Fibroblast of lung (primary cell): ENCODE measurements around the gene CHRNA9. TPM values are rescaled to one million over a fixed set of nuclear protein-coding genes. Genes with fewer than 3 reads are reported as not detected.
A peak's percentile ranks its signal among the peaks of the same experiment; 100 is the strongest.

Source experiments
- DNase-seq, 2 donors: peaks; one replicate each; pipeline versions ENCODE4 v3.0.0 to v3.0.0-alpha.2; 2010; ENCODE audit warnings: low read depth in 2 of 2
- H2AFZ ChIP-seq: 2 replicates; pipeline ENCODE4 v1.5.1; 2012; ENCODE audit warnings: low read length, control low read depth, inconsistent platforms
- H3K27ac ChIP-seq: 2 replicates; pipeline ENCODE4 v1.5.1; 2011; ENCODE audit warnings: low read length, control low read depth; ENCODE audit not compliant: insufficient read depth
- H3K27me3 ChIP-seq: 2 replicates; pipeline ENCODE4 v1.5.1; 2011; ENCODE audit warnings: mild to moderate bottlenecking, low read length; ENCODE audit not compliant: control insufficient read depth, insufficient read depth
- H3K36me3 ChIP-seq: 2 replicates; pipeline ENCODE4 v1.5.1; 2011; ENCODE audit warnings: low read length; ENCODE audit not compliant: control insufficient read depth, insufficient read depth
- H3K4me1 ChIP-seq: 2 replicates; pipeline ENCODE4 v1.5.1; 2011; ENCODE audit warnings: low read length; ENCODE audit not compliant: control insufficient read depth, insufficient read depth; ENCODE audit errors: extremely low read depth
- H3K4me2 ChIP-seq: 2 replicates; pipeline ENCODE4 v1.5.1; 2011; ENCODE audit warnings: low read length, control low read depth; ENCODE audit not compliant: insufficient read depth; ENCODE audit errors: extremely low read depth
- H3K4me3 ChIP-seq, 4 experiments: fragments of 200-600 bp in 1 of 4; sonication (generic) in 1 of 4; replicated peaks in 1 of 4; 2 replicates each; pipeline ENCODE4 v1.5.1; 2011 to 2016; ENCODE audit warnings: low read length in 4 of 4, low read depth in 3 of 4, mild to moderate bottlenecking in 3 of 4, control low read depth in 2 of 4, inconsistent platforms in 1 of 4, mixed read lengths in 1 of 4; ENCODE audit not compliant: insufficient read depth in 1 of 4; ENCODE audit errors: control extremely low read depth in 1 of 4
- H3K79me2 ChIP-seq: 2 replicates; pipeline ENCODE4 v1.5.1; 2012; ENCODE audit warnings: mild to moderate bottlenecking, low read length, inconsistent platforms; ENCODE audit not compliant: control insufficient read depth, insufficient read depth
- H3K9ac ChIP-seq: 2 replicates; pipeline ENCODE4 v1.5.1; 2011; ENCODE audit warnings: mild to moderate bottlenecking, low read length, control low read depth; ENCODE audit not compliant: insufficient read depth
- H3K9me3 ChIP-seq: 2 replicates; pipeline ENCODE4 v1.5.1; 2012; ENCODE audit warnings: low read depth, low read length; ENCODE audit not compliant: control insufficient read depth, insufficient read depth
- H4K20me1 ChIP-seq: 2 replicates; pipeline ENCODE4 v1.5.1; 2011; ENCODE audit warnings: low read length; ENCODE audit not compliant: control insufficient read depth, insufficient read depth; ENCODE audit errors: extremely low read depth
- EZH2 ChIP-seq: IDR thresholded peaks from 2 replicates; pipeline ENCODE4 v1.5.1; 2012; ENCODE audit warnings: low read length, control low read depth, mild to moderate bottlenecking; ENCODE audit errors: missing control alignments
- polyA plus RNA-seq, 2 donors: library from polyadenylated mRNA; depleted of rRNA in 1 of 2; stranded (reverse) in 1 of 2; unstranded in 1 of 2; fragments of >200 nt; gene quantifications; 2 replicates each; pipeline ENCODE4 v1.2.1, GENCODE V29; 2011 to 2012; ENCODE audit warnings: missing spikeins in 1 of 2
- total RNA-seq: library from RNA; depleted of rRNA; stranded (reverse); fragments of >200 nt; gene quantifications from 2 replicates; pipeline ENCODE4 v1.2.1, GENCODE V29; 2014
- TF ChIP-seq, protein P1 (sequence below), 2 donors: IDR thresholded peaks in 1 of 2; conservative IDR thresholded peaks in 1 of 2; 1 replicate in 1 of 2; 2 replicates in 1 of 2; pipeline ENCODE4 v1.5.1; 2011 to 2012; ENCODE audit warnings: low read length in 2 of 2, control low read depth in 1 of 2, inconsistent platforms in 1 of 2, low read depth in 1 of 2, mild to moderate bottlenecking in 1 of 2

Gene CHRNA9
- total and polyA plus RNA-seq, 2 donors (not counting 1 experiment from before 2014, with no cell fraction given), result not detected

DNA sequence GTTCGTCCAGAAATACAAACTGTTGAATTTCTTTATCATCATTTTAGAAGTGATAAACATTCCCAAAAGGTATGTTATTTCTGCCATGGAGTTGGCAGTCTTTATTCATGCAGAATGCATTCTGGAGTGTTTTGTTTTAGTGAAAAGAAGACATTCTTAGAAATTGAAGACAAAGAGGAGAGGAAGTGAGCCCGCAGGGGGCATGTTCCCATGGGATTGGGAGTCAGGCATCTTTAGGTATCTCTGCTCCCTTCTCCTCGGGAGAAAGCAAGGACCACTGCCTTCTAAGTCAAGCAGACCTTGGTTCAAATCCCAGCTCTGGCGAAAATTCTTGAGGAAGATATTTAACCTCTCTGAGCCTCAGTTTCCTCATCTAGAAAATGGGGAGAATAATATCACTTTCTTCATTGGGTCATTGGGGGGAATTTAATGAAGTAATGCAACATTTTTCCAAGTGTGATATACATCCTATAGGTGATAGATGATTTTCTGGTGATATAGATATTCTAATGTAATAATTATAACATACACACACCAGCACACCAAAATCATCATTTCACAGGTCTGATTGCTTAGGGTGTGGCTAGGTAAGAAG is 26.5 kb upstream of the CHRNA9 start:
- no peaks in the 10 kb centered on the region for H3K4me1 ChIP-seq
- H3K4me2 ChIP-seq, result no peak overlapping the region
- TF ChIP-seq, protein P1, sequence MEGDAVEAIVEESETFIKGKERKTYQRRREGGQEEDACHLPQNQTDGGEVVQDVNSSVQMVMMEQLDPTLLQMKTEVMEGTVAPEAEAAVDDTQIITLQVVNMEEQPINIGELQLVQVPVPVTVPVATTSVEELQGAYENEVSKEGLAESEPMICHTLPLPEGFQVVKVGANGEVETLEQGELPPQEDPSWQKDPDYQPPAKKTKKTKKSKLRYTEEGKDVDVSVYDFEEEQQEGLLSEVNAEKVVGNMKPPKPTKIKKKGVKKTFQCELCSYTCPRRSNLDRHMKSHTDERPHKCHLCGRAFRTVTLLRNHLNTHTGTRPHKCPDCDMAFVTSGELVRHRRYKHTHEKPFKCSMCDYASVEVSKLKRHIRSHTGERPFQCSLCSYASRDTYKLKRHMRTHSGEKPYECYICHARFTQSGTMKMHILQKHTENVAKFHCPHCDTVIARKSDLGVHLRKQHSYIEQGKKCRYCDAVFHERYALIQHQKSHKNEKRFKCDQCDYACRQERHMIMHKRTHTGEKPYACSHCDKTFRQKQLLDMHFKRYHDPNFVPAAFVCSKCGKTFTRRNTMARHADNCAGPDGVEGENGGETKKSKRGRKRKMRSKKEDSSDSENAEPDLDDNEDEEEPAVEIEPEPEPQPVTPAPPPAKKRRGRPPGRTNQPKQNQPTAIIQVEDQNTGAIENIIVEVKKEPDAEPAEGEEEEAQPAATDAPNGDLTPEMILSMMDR (conservative IDR thresholded peaks at IDR 0.05 in 1 of 2, IDR thresholded peaks at IDR 0.05 in 1 of 2; ENCODE audit: low read depth in 1 of 2, low read length in 2 of 2), result no peak
- TF ChIP-seq EZH2, result no peak
- no peak overlapping the region for H3K4me3 ChIP-seq
- no peaks in the 10 kb centered on the region for H3K79me2 ChIP-seq
- H2AFZ ChIP-seq, result no peak overlapping the region
- no peak overlapping the region for H3K27ac ChIP-seq
- no peak overlapping the region for H3K9ac ChIP-seq
- no peak for DNase-seq
- no peaks in the 10 kb centered on the region for H4K20me1 ChIP-seq
- H3K27me3 ChIP-seq, result no peaks in the 10 kb centered on the region
- H3K36me3 ChIP-seq, result no peaks in the 10 kb centered on the region
- H3K9me3 ChIP-seq, result no peaks in the 10 kb centered on the region

DNA sequence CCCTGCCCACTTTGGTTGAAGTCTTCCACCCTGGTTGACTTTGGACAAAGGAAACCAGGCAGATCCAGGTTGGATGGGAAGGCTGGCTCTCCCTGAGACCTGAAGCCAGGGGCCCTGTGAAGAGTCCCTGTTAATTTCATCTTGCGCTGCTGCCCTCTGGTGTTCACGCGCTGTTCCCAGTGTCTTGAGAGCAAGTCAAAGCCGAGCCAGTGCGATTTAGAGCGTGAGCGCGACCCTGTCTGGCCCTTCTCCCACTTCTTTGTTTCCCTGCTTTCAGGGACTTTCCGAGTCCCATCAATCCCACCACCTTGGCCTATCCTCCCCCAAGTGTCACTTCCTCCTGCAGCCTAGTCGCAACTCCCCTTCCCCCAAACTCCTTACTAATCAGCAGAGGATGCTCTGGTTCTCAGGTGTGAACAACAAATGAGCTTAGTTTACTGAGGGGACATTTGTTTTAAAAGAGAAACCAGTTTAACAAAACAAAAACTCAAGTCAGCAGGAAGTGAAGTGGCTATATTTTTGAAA is 25.8 kb upstream of the CHRNA9 start:
- Histone ChIP-seq H3K9me3 (no peaks in the 10 kb centered on the region), H3K27me3 (no peaks in the 10 kb centered on the region), H3K9ac (no peak overlapping the region), H3K27ac (no peak overlapping the region), H3K4me3 (no peak overlapping the region), H3K4me2 (peak overlapping the region; percentile 83), H3K79me2 (no peaks in the 10 kb centered on the region), H4K20me1 (no peaks in the 10 kb centered on the region), H2AFZ (peak overlapping the region; percentile 82), H3K36me3 (no peaks in the 10 kb centered on the region), H3K4me1 (no peaks in the 10 kb centered on the region)
- DNase-seq, result peak; percentile 65 to 86
- no peak for TF ChIP-seq EZH2
- TF ChIP-seq, protein P1 (conservative IDR thresholded peaks at IDR 0.05 in 1 of 2, IDR thresholded peaks at IDR 0.05 in 1 of 2; ENCODE audit: low read depth in 1 of 2, low read length in 2 of 2), result peak; percentile 82 to 87

DNA sequence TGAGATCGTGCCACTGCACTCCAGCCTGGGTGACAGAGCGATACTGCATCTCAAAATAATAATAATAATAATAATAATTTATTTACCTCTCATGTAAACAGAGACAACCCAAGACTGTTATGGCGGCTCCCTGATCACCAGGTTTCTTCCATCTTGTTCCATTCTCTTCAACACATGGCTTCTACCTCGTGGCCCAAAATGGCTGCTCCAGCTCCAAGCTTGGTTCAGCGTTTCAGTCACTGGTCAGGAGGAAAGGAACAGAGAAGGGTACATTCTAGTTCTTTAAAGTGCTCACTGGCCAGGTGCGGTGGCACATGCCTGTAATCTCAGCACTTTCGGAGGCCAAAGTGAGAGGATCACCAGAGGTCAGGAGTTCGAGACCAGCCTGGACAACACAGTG is 24.9 kb upstream of the CHRNA9 start:
- Histone ChIP-seq H3K36me3 (no peaks in the 10 kb centered on the region), H4K20me1 (no peaks in the 10 kb centered on the region), H3K27ac (no peak overlapping the region), H3K4me3 (no peak overlapping the region), H3K4me1 (no peaks in the 10 kb centered on the region), H3K4me2 (no peak overlapping the region), H3K27me3 (no peaks in the 10 kb centered on the region), H3K9me3 (no peaks in the 10 kb centered on the region), H2AFZ (no peak overlapping the region), H3K79me2 (no peaks in the 10 kb centered on the region), H3K9ac (no peak overlapping the region)
- TF ChIP-seq, protein P1 (conservative IDR thresholded peaks at IDR 0.05 in 1 of 2, IDR thresholded peaks at IDR 0.05 in 1 of 2; ENCODE audit: low read depth in 1 of 2, low read length in 2 of 2), result no peak
- TF ChIP-seq EZH2, result no peak
- DNase-seq, result no peak
